HG03060 (cell line): ENCODE measurements around the gene SPDYE16.
"Not testable (repeated sequence)": the region's sequence is repeated elsewhere in the genome, so short reads cannot be mapped to it uniquely, and the experiment has no call there.

ENCODE experiments used
- ATAC-seq: cut with Tn5 transposase; IDR thresholded peaks from one replicate; pipeline ENCODE4 v1.9.1; 2021; ENCODE audit warnings: low read depth, moderate number of reproducible peaks; ENCODE audit not compliant: unreplicated experiment

Gene SPDYE16

GRCh38 chr7:76543197-76543596, at the start of gene SPDYE16:
SPDYE16 (minus strand) TSS chr7:76543297; CDS start chr7:76541459, 1,838 bp downstream.
- ATAC-seq, result not testable (repeated sequence)

GRCh38 chr7:76592694-76593093, 49.6 kb upstream of the SPDYE16 start:
- ATAC-seq, result not testable (repeated sequence)

GRCh38 chr7:76591602-76592304, 48.7 kb upstream of the SPDYE16 start:
- ATAC-seq, result peak; percentile 65

- ATAC-seq, result not testable (repeated sequence)
These were observed 47.9 kb upstream of the SPDYE16 start for GRCh38 chr7:76591033-76591432.

GRCh38 chr7:76588586-76588985, 45.5 kb upstream of the SPDYE16 start:
- ATAC-seq, result not testable (repeated sequence)

GRCh38 chr7:76586585-76587315, 43.7 kb upstream of the SPDYE16 start:
- not testable (repeated sequence) for ATAC-seq

GRCh38 chr7:76583636-76584281, 40.7 kb upstream of the SPDYE16 start:
- not testable (repeated sequence) for ATAC-seq

- not testable (repeated sequence) for ATAC-seq
These were observed 39.9 kb upstream of the SPDYE16 start for GRCh38 chr7:76582848-76583631.

- ATAC-seq, result not testable (repeated sequence)
These were observed 33.0 kb upstream of the SPDYE16 start for GRCh38 chr7:76575919-76576655.

- ATAC-seq, result not testable (repeated sequence)
These were observed 32.3 kb upstream of the SPDYE16 start for GRCh38 chr7:76575431-76575830.

- not testable (repeated sequence) for ATAC-seq
These were observed 29.2 kb upstream of the SPDYE16 start for GRCh38 chr7:76572296-76572695.

GRCh38 chr7:76570324-76570775, 27.3 kb upstream of the SPDYE16 start:
- not testable (repeated sequence) for ATAC-seq

- not testable (repeated sequence) for ATAC-seq
These were observed 25.6 kb upstream of the SPDYE16 start for GRCh38 chr7:76568742-76569141.

GRCh38 chr7:76567753-76568152, 24.7 kb upstream of the SPDYE16 start:
- ATAC-seq, result not testable (repeated sequence)

GRCh38 chr7:76567311-76567710, 24.2 kb upstream of the SPDYE16 start:
- not testable (repeated sequence) for ATAC-seq

GRCh38 chr7:76565001-76565400, 21.9 kb upstream of the SPDYE16 start:
- ATAC-seq, result not testable (repeated sequence)

- ATAC-seq, result not testable (repeated sequence)
These were observed 18.2 kb upstream of the SPDYE16 start for GRCh38 chr7:76561342-76561741.

- ATAC-seq, result not testable (repeated sequence)
These were observed 17.1 kb upstream of the SPDYE16 start for GRCh38 chr7:76560157-76560556.

GRCh38 chr7:76559685-76560084, 16.6 kb upstream of the SPDYE16 start:
- ATAC-seq, result not testable (repeated sequence)
